Activated gamma-delta T cell (primary cell): ENCODE measurements around the gene TRAPPC12.
"Not testable (repeated sequence)": the region's sequence is repeated elsewhere in the genome, so short reads cannot be mapped to it uniquely, and the experiment has no call there.

Experiments used
- DNase-seq: peaks from one replicate; lab custom pipeline; 2025; lab: John Stamatoyannopoulos, UW

Gene TRAPPC12

GRCh38 chr2:3454005-3454404, 74.5 kb downstream of the TRAPPC12 start:
- DNase-seq: not testable (repeated sequence)

GRCh38 chr2:3454802-3455201, 75.3 kb downstream of the TRAPPC12 start:
- no peak for DNase-seq

- no peak for DNase-seq
Measured at GRCh38 chr2:3456125-3456524, 76.6 kb downstream of the TRAPPC12 start.

GRCh38 chr2:3457524-3458395, 78.3 kb downstream of the TRAPPC12 start:
- DNase-seq: no peak

GRCh38 chr2:3458396-3459184, 79.1 kb downstream of the TRAPPC12 start:
- DNase-seq: no peak

- DNase-seq: no peak
Measured at GRCh38 chr2:3459185-3460015, 79.9 kb downstream of the TRAPPC12 start.

- DNase-seq: no peak
Measured at GRCh38 chr2:3460156-3460555, 80.7 kb downstream of the TRAPPC12 start.

- no peak for DNase-seq
Measured at GRCh38 chr2:3460831-3461800, 81.6 kb downstream of the TRAPPC12 start.

GRCh38 chr2:3461801-3462492, 82.5 kb downstream of the TRAPPC12 start:
- no peak for DNase-seq

GRCh38 chr2:3462493-3463104, 83.1 kb downstream of the TRAPPC12 start:
- DNase-seq: no peak

- no peak for DNase-seq
Measured at GRCh38 chr2:3463186-3463835, 83.8 kb downstream of the TRAPPC12 start.

- no peak for DNase-seq
Measured at GRCh38 chr2:3463944-3464343, 84.5 kb downstream of the TRAPPC12 start.

- no peak for DNase-seq
Measured at GRCh38 chr2:3464401-3465005, 85.0 kb downstream of the TRAPPC12 start.

GRCh38 chr2:3465328-3465727, 85.8 kb downstream of the TRAPPC12 start:
- DNase-seq: no peak

GRCh38 chr2:3465844-3466481, 86.5 kb downstream of the TRAPPC12 start:
- no peak for DNase-seq

- no peak for DNase-seq
Measured at GRCh38 chr2:3466482-3466863, 87.0 kb downstream of the TRAPPC12 start.

- no peak for DNase-seq
Measured at GRCh38 chr2:3466966-3467365, 87.5 kb downstream of the TRAPPC12 start.

GRCh38 chr2:3467654-3468053, 88.2 kb downstream of the TRAPPC12 start:
- DNase-seq: no peak
